Measurements from ENCODE around the gene CALHM5. TPM values are rescaled to one million over a fixed set of nuclear protein-coding genes. Genes with fewer than 3 reads are reported as not detected.

Gene CALHM5
- total RNA-seq, 1 donor from 2014 or later, result 0.40 TPM

Other genes starting within 250 kb of the CALHM5 start
- gene TSPYL1, start 231.7 kb upstream of the CALHM5 start, total RNA-seq, result 51.9 and 61.9 TPM in 2 replicates
- gene DSE, start 140.7 kb upstream of the CALHM5 start, total RNA-seq, result 5.6 and 8.7 TPM in 2 replicates
- gene CALHM6, start 50.3 kb upstream of the CALHM5 start, total RNA-seq, result 1.1 and 2.6 TPM in 2 replicates
- gene TRAPPC3L, start 34.0 kb downstream of the CALHM5 start, total RNA-seq, result under 0.01 TPM in 1 of 2 replicates, not detected in the other
- gene CALHM4, start 42.1 kb downstream of the CALHM5 start, total RNA-seq, result 0.22 TPM in 1 of 2 replicates, not detected in the other
- 17.0 and 19.2 TPM in 2 replicates for gene RWDD1, start 59.9 kb downstream of the CALHM5 start, total RNA-seq
- 0.60 and 0.65 TPM in 2 replicates for gene RSPH4A, start 104.8 kb downstream of the CALHM5 start, total RNA-seq
- gene ZUP1, start 157.1 kb downstream of the CALHM5 start, total RNA-seq, result 17.2 and 34.7 TPM in 2 replicates
- gene KPNA5, start 169.6 kb downstream of the CALHM5 start, total RNA-seq, result 5.2 and 14.5 TPM in 2 replicates

All from lung microvascular endothelial cell (primary cell).